Muscle layer of colon (tissue), 2 donors: ENCODE data around the gene PSMD1.

ENCODE experiments used
- H3K27ac ChIP-seq: one replicate; pipeline ENCODE4 v1.7.0; 2013; ENCODE audit warnings: low read depth, mild to moderate bottlenecking, low read length, moderate library complexity
- H3K27me3 ChIP-seq, 2 donors: one replicate each; pipeline ENCODE4 v1.7.0; 2013; ENCODE audit warnings: low read length in 2 of 2, mild to moderate bottlenecking in 2 of 2; ENCODE audit not compliant: insufficient read depth in 2 of 2, control insufficient read depth in 1 of 2
- H3K36me3 ChIP-seq: one replicate; pipeline ENCODE4 v1.7.0; 2013; ENCODE audit warnings: mild to moderate bottlenecking, low read length; ENCODE audit not compliant: insufficient read depth
- H3K4me1 ChIP-seq: one replicate; pipeline ENCODE4 v1.7.0; 2013; ENCODE audit warnings: mild to moderate bottlenecking, low read length; ENCODE audit not compliant: insufficient read depth
- H3K4me3 ChIP-seq, 2 donors: one replicate each; pipeline ENCODE4 v1.7.0; 2013; ENCODE audit warnings: low read length in 2 of 2, low read depth in 1 of 2, mild to moderate bottlenecking in 1 of 2, moderate library complexity in 1 of 2
- H3K9ac ChIP-seq: one replicate; pipeline ENCODE4 v1.7.0; 2013; ENCODE audit warnings: low read length
- H3K9me3 ChIP-seq: one replicate; pipeline ENCODE4 v1.7.0; 2013; ENCODE audit warnings: mild to moderate bottlenecking, low read length
- donor health status: abdominal sarcoma.
- donor health status: Adenocarcinoma of cecum.

The PSMD1 gene

GRCh38 chr2:231056453-231057416 lies at the start of gene PSMD1:
Gene PSMD1 (plus strand): TSS chr2:231056867. CDS start chr2:231057026, 159 bp downstream.
- Histone ChIP-seq H3K4me1 (peaks cover 38% of the 10 kb centered on the region), H3K9me3 (no peaks in the 10 kb centered on the region), H3K9ac (peak within 1 kb of the TSS; percentile 99), H3K27ac (peak within 1 kb of the TSS; percentile 88), H3K27me3 (no peaks in the 10 kb centered on the region), H3K36me3 (peaks cover 8% of the 10 kb centered on the region), H3K4me3 (peak within 1 kb of the TSS; percentile 99)

GRCh38 chr2:231007286-231008098 lies 49.2 kb upstream of the PSMD1 start:
- Histone ChIP-seq H3K9me3 (no peaks in the 10 kb centered on the region), H3K4me1 (no peaks in the 10 kb centered on the region), H3K9ac (no peak overlapping the region), H3K36me3 (no peaks in the 10 kb centered on the region), H3K27me3 (no peaks in the 10 kb centered on the region), H3K4me3 (no peak overlapping the region), H3K27ac (no peak overlapping the region)

- Histone ChIP-seq H3K9ac (no peak overlapping the region), H3K9me3 (no peaks in the 10 kb centered on the region), H3K27ac (no peak overlapping the region), H3K4me3 (no peak overlapping the region), H3K27me3 (no peaks in the 10 kb centered on the region), H3K36me3 (no peaks in the 10 kb centered on the region), H3K4me1 (no peaks in the 10 kb centered on the region)
These were observed 48.5 kb upstream of the PSMD1 start for GRCh38 chr2:231008131-231008530.

GRCh38 chr2:231009236-231009919 lies 47.3 kb upstream of the PSMD1 start:
- no peak overlapping the region for H3K27ac ChIP-seq
- no peaks in the 10 kb centered on the region for H3K36me3 ChIP-seq
- no peaks in the 10 kb centered on the region for H3K27me3 ChIP-seq
- no peak overlapping the region for H3K9ac ChIP-seq
- no peaks in the 10 kb centered on the region for H3K9me3 ChIP-seq
- no peak overlapping the region for H3K4me3 ChIP-seq
- H3K4me1 ChIP-seq: no peaks in the 10 kb centered on the region

- Histone ChIP-seq H3K9me3 (no peaks in the 10 kb centered on the region), H3K36me3 (no peaks in the 10 kb centered on the region), H3K9ac (no peak overlapping the region), H3K27ac (no peak overlapping the region), H3K4me1 (no peaks in the 10 kb centered on the region), H3K27me3 (no peaks in the 10 kb centered on the region), H3K4me3 (no peak overlapping the region)
These were observed 46.4 kb upstream of the PSMD1 start for GRCh38 chr2:231010201-231010730.

GRCh38 chr2:231011526-231011925 lies 45.1 kb upstream of the PSMD1 start:
- Histone ChIP-seq H3K4me1 (no peaks in the 10 kb centered on the region), H3K36me3 (no peaks in the 10 kb centered on the region), H3K4me3 (no peak overlapping the region), H3K9ac (no peak overlapping the region), H3K27ac (no peak overlapping the region), H3K27me3 (no peaks in the 10 kb centered on the region), H3K9me3 (no peaks in the 10 kb centered on the region)

- H3K4me1 ChIP-seq: no peaks in the 10 kb centered on the region
- no peaks in the 10 kb centered on the region for H3K27me3 ChIP-seq
- no peak overlapping the region for H3K4me3 ChIP-seq
- no peaks in the 10 kb centered on the region for H3K9me3 ChIP-seq
- no peak overlapping the region for H3K27ac ChIP-seq
- H3K36me3 ChIP-seq: no peaks in the 10 kb centered on the region
- H3K9ac ChIP-seq: no peak overlapping the region
These were observed 44.2 kb upstream of the PSMD1 start for GRCh38 chr2:231012463-231012862.

GRCh38 chr2:231013820-231014219 lies 42.8 kb upstream of the PSMD1 start:
- H3K27ac ChIP-seq: no peak overlapping the region
- no peaks in the 10 kb centered on the region for H3K9me3 ChIP-seq
- no peak overlapping the region for H3K9ac ChIP-seq
- H3K4me1 ChIP-seq: no peaks in the 10 kb centered on the region
- no peak overlapping the region for H3K4me3 ChIP-seq
- no peaks in the 10 kb centered on the region for H3K27me3 ChIP-seq
- H3K36me3 ChIP-seq: no peaks in the 10 kb centered on the region

GRCh38 chr2:231015478-231015877 lies 41.2 kb upstream of the PSMD1 start:
- Histone ChIP-seq H3K36me3 (no peaks in the 10 kb centered on the region), H3K4me1 (no peaks in the 10 kb centered on the region), H3K4me3 (no peak overlapping the region), H3K9me3 (no peaks in the 10 kb centered on the region), H3K27me3 (no peaks in the 10 kb centered on the region), H3K9ac (no peak overlapping the region), H3K27ac (no peak overlapping the region)

GRCh38 chr2:231015926-231016325 lies 40.7 kb upstream of the PSMD1 start:
- no peak overlapping the region for H3K4me3 ChIP-seq
- H3K9me3 ChIP-seq: no peaks in the 10 kb centered on the region
- H3K4me1 ChIP-seq: no peaks in the 10 kb centered on the region
- no peak overlapping the region for H3K9ac ChIP-seq
- H3K36me3 ChIP-seq: no peaks in the 10 kb centered on the region
- H3K27ac ChIP-seq: no peak overlapping the region
- H3K27me3 ChIP-seq: no peaks in the 10 kb centered on the region
